ENCODE results near the gene COX17.
"Not testable (repeated sequence)": the region's sequence is repeated elsewhere in the genome, so short reads cannot be mapped to it uniquely, and the experiment has no call there.

The COX17 gene, protein sequence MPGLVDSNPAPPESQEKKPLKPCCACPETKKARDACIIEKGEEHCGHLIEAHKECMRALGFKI
- 11.6 to 48.8 (median 15.1) reads per million in 3 experiments for total RNA-seq

DNA sequence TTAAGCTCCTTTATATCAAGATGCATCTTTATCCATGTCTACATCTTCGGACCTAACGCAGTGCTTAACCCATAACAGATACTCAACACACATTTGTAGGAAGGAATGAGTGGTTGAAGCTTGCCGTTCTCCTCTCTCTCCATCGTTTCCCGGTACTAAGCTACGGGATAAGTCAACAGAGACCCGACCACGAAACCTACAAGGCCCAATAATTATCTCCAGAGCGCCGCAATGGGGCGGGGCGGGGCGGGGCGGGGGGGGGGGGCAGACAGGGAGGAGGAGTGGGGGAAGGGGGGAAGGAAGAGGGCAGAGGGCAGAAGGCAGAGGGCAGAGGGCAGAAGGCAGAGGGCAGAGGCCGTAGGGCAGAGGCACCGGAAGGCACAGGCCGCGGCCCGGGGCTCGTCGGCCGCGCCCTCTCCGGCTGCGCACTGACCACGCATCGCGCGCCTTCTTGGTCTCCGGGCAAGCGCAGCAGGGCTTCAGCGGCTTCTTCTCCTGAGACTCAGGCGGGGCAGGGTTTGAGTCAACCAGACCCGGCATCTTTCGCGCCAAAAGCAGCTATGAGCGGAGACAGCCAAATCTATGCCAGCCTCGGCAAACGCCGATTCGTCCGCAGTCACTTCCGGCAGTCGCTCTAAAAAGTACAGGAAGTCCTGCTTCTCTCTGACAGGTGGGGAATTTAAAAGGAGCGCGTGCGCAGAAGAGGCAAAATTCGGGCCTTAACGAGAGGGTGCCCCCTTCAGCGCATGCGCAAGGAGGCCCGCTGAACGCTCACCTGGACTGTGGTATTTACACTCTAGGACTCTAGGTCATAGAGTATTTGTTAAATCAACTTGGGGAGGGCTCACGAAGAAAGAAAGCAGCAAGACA, at the start of gene COX17:
Gene COX17 (minus strand): TSS at position 636 of the 870 bp plus-strand sequence. CDS start 96 bp downstream, at position 540.
- DNase-seq: peak; percentile 98

- no peak for DNase-seq
These were observed 49.7 kb upstream of the COX17 start for GRCh38 chr3:119726909-119727308.

- DNase-seq: no peak
These were observed 45.8 kb upstream of the COX17 start for GRCh38 chr3:119723022-119723421.

DNA sequence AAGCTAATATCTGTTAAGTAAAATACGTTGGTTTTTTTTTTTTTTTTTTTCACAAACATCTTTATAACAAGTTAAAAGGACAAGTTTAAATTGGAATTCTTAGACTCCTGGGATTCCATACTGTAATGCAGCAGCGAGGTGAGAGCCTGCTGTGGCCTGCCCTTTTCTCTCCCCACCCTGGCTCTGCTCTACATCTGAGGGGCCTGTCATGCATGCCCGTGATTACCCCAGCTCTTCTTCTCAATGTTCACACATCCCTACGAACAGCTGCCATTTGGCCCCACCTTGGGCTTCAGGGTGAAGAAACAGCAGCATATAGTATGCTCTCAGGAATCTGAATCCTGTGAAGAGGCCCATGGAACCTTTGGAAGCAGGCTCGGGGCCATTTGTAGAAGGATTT, 40.3 kb upstream of the COX17 start:
- no peak for DNase-seq

- no peak for DNase-seq
These were observed 39.8 kb upstream of the COX17 start for GRCh38 chr3:119716998-119717397.

DNA sequence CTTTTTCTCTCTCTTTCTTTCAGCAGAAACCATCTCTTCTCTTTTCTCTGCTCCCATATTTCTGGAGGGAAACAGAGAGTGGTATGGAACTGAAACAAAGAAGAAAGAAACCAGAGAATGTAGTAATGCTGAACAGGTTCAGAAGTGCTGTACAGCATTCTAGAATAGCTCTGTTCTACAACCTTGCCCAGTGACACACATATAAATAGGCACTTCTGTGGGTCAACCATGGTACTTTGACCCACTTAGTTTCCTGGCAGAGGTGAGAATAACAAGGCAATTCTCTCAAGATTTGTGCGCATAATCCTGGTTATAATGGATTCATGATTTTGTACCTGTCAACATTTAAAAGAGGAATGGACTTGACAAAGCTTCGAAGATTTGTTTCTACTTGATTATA, 37.9 kb upstream of the COX17 start:
- no peak for DNase-seq

DNA sequence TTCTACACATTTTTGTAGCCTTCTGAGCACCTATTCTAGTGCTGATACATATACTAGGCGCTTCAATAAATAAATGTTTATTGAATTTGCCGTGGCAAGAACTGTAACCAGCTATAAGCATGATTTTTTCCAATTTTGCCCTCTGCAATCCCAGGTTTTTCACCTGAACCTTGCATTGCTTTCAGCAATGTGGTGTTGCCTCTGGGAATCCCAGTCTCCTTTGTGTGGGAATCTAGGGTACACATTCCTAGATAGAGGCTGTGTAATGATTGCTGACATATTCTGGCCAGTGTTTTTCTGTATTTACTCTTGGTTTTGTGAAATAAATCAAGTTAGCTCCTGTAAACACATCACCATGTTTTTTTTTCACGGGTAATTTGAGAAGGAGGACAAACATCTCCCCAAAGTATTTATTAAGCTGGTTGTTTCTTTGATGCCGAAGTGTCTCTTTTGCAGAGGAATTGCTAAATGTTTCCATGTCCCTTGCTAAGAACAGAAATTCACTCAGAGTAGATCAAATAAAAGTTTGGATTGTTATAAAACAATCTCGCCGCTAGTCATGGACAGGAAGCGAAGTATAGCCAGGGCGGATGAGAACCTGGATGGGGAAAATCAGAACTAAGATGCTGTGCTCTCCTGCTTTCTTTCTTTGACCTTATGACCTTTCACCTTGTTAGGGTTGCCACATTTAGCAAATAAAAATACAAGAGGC, 26.8 kb upstream of the COX17 start:
- DNase-seq: no peak

- DNase-seq: peak; percentile 74
These were observed 25.6 kb upstream of the COX17 start, which contains the start of gene CFAP91 for GRCh38 chr3:119702530-119703527. Gene CFAP91 (plus strand): TSS chr3:119703022. CDS start chr3:119703099, 77 bp downstream.

GRCh38 chr3:119700920-119701734, 23.9 kb upstream of the COX17 start:
- no peak for DNase-seq

GRCh38 chr3:119700269-119700919, 23.2 kb upstream of the COX17 start:
- DNase-seq: peak; percentile 53

GRCh38 chr3:119697394-119697793, 20.2 kb upstream of the COX17 start:
- no peak for DNase-seq

GRCh38 chr3:119695480-119695879, 18.3 kb upstream of the COX17 start:
- DNase-seq: no peak

GRCh38 chr3:119690043-119690656, 12.9 kb upstream of the COX17 start:
- no peak for DNase-seq

DNA sequence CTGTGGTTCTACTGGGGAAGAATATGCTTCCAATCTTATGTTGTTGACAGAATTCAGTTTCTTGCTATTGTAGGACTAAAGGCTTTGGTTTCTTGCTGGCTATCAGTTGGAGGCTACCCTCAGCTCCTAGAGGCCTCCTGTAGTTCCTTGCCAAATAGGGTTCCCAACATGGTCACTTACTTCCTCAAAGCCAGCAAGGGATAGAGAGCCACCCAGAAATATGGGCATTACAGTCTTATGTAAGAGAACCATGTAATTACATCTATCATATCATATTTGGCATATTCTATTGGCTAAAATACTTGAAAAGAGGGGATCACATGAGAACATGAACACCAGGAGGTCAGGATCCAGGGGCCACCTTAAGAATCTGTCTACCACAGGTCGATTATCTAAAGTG, 6.2 kb upstream of the COX17 start:
- no peak for DNase-seq

DNA sequence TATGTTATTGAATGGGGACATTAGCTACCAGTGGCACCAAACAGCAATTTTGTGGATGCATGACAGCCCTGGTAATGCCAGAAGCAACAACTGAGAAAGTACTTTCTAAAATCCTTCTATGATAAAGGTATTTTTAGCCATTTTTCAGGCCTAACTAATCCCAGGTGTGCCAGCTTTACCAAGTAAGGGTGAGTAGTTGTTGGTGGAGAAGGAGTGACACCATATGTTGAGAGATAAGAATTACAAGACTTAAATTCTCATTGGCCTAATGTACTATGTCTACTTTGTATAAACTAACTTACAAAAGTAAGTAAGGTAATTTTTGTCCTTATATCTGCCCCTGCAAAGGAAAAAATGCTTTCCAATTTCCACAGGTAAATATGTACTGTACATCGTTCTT, 4.1 kb upstream of the COX17 start:
- no peak for DNase-seq

GRCh38 chr3:119679874-119680273, 2.7 kb upstream of the COX17 start:
- DNase-seq: no peak

DNA sequence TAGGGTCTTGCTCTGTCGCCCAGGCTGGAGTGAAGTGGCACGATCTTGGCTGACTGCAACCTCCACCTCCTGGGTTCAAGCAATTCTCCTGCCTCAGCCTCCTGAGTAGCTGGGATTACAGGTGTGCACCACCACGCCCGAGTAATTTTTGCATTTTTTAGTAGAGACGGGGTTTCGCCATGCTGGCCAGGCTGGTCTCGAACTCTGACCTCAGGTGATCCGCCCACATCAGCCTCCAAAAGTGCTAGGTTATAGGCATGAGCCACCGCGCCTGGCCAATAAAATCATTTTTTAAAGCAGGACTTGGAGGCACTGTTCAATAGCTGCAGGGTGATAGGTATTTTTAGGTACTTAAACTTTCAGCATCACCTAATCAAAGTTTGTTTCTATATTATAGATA, 1.0 kb upstream of the COX17 start:
- not testable (repeated sequence) for DNase-seq

DNA sequence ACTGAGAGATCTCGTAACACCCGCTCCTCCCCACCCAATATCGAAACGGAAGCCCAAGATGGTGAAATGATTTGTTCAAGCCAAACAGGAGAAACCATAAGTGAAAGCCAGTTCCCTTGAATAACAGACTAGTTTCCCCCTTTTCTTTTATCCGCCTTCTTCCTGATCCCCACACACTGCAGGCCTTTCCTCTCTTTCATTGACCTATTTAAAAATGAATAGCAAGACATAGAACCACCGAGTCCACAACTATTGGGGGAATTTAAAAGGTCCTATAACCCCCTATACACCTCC, 382 bp upstream of the COX17 start:
- no peak for DNase-seq

- no peak for DNase-seq
These were observed 1.2 kb downstream of the COX17 start for GRCh38 chr3:119676020-119676419.

GRCh38 chr3:119675188-119675874, 1.9 kb downstream of the COX17 start:
- DNase-seq: no peak

Measured in central memory CD4-positive, alpha-beta T cell (primary cell).